Mesangial cell (primary cell): ENCODE measurements around the gene TARS3. TPM values are rescaled to one million over a fixed set of nuclear protein-coding genes. Genes with fewer than 3 reads are reported as not detected.

Source experiments
- total RNA-seq: library from RNA; depleted of rRNA; stranded (reverse); fragments of >200 nt; gene quantifications from 2 replicates; pipeline ENCODE4 v1.2.3, GENCODE V29; 2015

TARS3 gene
- 4.1 and 7.6 TPM in 2 replicates for total RNA-seq

GRCh38 chr15:101723874-101724674 is at the start of gene TARS3:
TARS3 (minus strand) TSS chr15:101724473; CDS start chr15:101724387, 86 bp downstream.

GRCh38 chr15:101652098-101652785 is 72.0 kb downstream of the TARS3 start, which contains the start of gene TM2D3:
TM2D3 (minus strand) TSS chr15:101652381; CDS start chr15:101652361, 20 bp downstream.

Other genes with a start within 250 kb of the TARS3 start
- 0.13 and 0.81 TPM in 2 replicates for gene PCSK6, start 234.8 kb downstream of the TARS3 start, total RNA-seq
- gene TM2D3, start 72.1 kb downstream of the TARS3 start, total RNA-seq, result 21.3 and 24.8 TPM in 2 replicates
- not detected in 2 replicates for gene OR4F6, start 79.0 kb upstream of the TARS3 start, total RNA-seq
- 0.25 TPM in 1 of 2 replicates, not detected in the other for gene OR4F15, start 87.7 kb upstream of the TARS3 start, total RNA-seq